Left renal pelvis (tissue), 4 donors: ENCODE data around the gene ZFAND2B. TPM values are rescaled to one million over a fixed set of nuclear protein-coding genes. Genes with fewer than 3 reads are reported as not detected.
"Not testable (repeated sequence)": the region's sequence is repeated elsewhere in the genome, so short reads cannot be mapped to it uniquely, and the experiment has no call there.

Experiments used
- DNase-seq, 4 donors: peaks; one replicate each; pipeline ENCODE4 v3.0.0-alpha.2; 2013; ENCODE audit warnings: low read depth in 4 of 4, low spot score in 3 of 4
- polyA plus RNA-seq, 4 donors: library from polyadenylated mRNA; unstranded; fragments of 120-200 nt; gene quantifications; one replicate each; pipeline ENCODE4 v1.2.1, GENCODE V29; 2013; ENCODE audit not compliant: insufficient read length in 4 of 4

ZFAND2B gene
- polyA plus RNA-seq, 4 donors = 25.0 to 49.3 (median 35.7) TPM

GRCh38 chr2:219201331-219201730 is 5.3 kb upstream of the ZFAND2B start:
- DNase-seq = not testable (repeated sequence)

- DNase-seq = no peak
These were observed 2.0 kb upstream of the ZFAND2B start for GRCh38 chr2:219204425-219205164.

- DNase-seq = no peak
These were observed 1.4 kb upstream of the ZFAND2B start for GRCh38 chr2:219205165-219205538.

GRCh38 chr2:219205981-219206327 is 628 bp upstream of the ZFAND2B start:
- DNase-seq = no peak

GRCh38 chr2:219207134-219207883 is 727 bp downstream of the ZFAND2B start:
- DNase-seq = no peak

DNA sequence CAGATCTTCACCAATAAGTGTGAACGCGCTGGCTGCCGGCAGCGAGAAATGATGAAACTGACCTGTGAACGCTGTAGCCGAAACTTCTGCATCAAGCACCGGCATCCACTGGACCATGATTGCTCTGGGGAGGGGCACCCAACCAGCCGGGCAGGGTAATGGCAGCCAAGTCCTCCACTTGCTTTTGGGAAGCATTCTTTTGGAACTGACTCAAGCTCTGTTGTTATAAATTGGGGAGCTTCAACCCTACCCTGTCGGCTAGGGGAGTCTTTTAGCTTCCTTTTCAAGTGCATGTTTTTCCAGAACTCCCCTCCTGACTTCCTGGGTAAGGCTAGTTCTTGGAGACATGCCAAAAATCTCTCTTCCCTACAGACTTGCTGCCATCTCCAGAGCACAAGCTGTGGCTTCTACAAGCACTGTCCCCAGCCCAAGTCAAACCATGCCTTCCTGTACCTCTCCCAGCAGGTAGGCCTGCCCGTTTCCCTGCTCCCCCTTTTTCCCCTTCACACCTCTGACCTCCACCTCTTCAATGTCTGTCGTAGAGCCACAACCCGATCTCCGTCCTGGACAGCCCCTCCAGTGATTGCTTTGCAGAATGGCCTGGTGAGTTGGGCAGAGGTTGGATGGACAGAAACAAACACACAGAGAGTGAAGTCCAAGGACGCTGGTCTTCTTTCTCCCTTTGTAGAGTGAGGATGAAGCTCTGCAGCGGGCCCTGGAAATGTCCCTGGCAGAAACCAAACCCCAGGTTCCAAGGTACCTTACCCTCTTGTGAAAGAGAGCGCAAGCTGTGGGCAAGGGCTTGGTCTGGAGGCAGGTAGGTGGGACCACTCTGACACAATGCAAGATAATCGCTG is 1.5 kb downstream of the ZFAND2B start:
- DNase-seq = no peak

GRCh38 chr2:219209236-219210195 is 2.9 kb downstream of the ZFAND2B start:
- no peak for DNase-seq

- no peak for DNase-seq
These were observed 3.8 kb downstream of the ZFAND2B start for GRCh38 chr2:219210196-219210885.

GRCh38 chr2:219210886-219211362 is 4.3 kb downstream of the ZFAND2B start:
- DNase-seq = no peak

- DNase-seq = no peak
These were observed 6.4 kb downstream of the ZFAND2B start for GRCh38 chr2:219213026-219213415.

DNA sequence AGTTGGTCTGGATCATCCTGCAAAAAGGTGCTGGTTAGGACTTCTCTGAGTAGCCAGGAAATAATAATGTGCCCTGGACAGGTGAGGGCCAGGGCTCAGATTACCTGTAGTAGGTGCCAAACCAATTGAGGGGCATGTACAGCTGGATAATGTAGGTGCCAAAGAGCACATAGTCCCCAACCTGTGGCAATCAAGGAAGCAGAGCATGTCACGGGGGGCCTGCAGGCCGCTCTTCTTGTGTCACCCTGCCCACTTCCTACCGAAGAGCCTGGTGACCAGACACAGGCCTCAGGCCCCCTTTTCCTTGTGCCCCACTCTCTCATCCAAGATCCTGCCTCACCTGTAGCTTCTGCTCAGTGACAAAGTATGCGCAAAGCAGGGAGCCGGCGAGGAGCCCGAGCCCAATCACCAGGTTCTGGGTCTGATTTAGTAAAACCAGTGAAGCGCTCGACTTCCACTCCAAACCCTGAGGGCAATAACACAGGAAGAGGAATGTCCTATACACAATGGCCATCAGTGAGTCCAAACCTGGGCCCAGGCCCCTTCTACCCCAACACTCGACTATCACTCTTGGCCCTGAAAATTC is 7.0 kb downstream of the ZFAND2B start:
- no peak for DNase-seq

DNA sequence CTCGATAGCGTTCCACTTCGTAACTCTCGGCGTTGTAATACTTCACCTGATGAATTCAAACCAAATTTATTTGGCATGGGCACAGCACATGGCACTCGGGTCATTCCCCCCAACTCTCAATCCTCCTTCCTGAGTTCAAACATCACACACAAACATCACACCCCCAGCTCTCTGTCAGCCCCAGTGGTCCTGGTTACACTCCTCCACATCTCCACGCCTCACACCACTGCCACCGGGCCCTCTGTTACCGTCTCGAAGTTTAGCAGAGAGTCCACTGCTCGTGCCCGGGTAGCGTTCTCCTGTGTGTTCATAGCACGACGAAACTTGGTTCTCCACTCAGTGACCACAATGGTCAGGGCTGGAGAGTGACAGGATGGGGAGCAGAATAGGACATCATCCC is 7.6 kb downstream of the ZFAND2B start:
- DNase-seq = no peak

GRCh38 chr2:219214786-219215185 is 8.2 kb downstream of the ZFAND2B start:
- no peak for DNase-seq

GRCh38 chr2:219215871-219216534 is 9.4 kb downstream of the ZFAND2B start:
- DNase-seq = no peak

DNA sequence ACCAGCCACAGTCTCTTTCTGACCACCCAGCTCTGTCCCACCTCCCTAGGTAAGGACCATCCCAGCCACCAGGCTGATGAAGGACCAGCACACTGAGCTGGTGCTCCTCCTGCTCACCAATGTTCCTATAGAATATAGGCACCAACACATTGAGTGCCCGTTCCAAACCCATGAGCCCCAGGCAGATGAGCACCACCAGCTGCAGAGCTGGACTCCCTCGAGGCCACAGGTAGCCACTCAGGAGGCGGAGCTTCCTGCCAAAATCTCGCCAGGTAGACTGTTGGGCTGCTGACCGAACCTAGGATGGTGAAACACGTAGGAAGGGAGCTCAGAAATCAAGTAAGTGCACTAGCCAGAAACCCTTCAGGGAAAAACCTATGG is 9.9 kb downstream of the ZFAND2B start:
- DNase-seq = no peak

- DNase-seq = no peak
These were observed 11.7 kb downstream of the ZFAND2B start for GRCh38 chr2:219218217-219218731.

DNA sequence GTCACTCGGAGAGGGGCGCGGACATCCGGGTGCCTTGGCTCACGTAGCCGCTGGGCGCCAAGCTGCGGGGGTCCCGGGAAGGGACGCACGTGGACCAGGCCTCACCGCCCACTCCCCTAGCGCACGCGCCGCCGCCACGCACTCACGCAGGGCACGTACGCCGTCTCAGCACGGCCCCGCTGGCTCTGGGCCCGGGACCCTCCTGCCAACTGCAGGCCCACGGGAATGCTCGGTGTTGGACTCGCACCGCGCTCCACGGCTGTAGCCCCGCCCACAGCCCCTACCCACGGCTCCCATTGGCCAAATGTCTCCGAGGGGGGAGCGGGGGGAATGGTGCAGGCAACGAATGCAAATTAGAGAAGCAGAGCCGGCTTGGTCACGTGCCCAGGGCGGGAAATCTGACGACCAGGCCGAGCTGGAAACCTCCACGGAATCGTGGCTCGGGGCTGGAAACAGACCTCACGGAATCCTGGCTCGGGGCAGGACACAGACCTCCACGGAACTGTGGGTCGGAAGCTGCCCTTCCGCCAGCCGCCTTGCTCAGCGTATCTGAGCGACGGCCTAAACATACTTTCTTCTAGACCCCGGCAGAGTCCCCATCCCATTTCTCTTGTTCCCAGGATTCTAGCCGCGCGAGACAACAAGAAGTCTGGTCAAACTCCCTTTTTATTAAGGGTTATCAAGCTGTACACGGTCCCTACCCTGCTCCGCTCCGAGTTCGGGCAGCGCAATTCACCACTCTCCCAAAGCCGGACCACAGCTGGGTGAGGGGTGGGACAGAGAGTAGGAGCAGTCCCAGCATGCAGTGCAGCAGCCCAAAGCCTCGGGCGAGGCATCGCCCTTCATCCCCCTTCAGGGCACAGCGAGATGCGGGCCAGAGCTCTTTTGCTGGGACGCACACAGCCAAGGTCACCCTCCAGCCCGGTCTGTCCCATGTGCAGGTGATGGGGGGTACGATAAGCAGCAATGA is 12.4 kb downstream of the ZFAND2B start, which contains the start of gene ABCB6:
Gene ABCB6 (minus strand): TSS at position 227 of the 970 bp plus-strand sequence. CDS start 285 bp downstream, outside the sequence.
- peak; percentile 80 to 89 (median 84) for DNase-seq
